Measurements from ENCODE around the gene DDX39B. TPM values are rescaled to one million over a fixed set of nuclear protein-coding genes. Genes with fewer than 3 reads are reported as not detected.

DDX39B gene
- total RNA-seq = 205 and 225 TPM in 2 replicates

DNA sequence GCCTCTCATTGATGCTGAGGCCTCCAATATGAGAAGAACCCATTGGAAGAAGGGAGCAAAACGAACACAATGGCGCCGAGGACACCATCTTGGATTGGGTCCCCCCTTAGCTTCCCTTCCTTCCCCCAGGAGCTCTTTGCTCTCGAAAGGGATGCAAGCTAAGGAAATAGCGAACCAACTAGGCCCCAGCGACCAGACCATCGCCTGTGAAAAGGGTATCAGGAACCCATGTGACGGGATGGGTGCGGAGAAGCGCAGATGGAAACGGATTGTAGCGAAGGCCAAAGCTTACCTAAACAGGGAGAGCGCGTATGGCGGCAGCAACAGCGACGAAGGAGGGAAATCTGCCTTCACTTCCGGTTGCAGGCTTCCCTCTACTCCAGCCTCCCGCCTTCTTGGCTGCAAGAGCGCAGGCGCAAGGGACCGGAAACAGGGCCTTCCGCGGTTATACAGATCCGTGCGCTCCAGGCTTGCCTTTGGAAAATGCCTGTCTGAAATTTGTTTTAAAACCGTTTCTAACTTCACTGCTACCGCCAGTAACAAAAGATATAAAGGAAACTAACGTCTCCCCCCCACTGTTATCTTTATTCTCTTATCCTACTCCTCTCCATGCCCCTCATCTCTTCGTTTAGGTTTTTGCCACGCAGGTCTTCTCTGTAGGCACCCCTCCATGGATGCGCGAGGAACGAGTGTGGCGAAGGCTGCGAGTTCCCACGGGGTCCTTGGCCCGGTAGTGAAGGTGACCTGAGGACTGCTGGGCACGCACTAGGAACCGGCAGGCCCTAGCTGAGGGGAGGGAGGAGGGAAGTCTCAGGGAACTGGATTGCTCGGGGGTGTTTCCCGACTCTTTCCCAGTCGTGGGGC lies at the start of gene DDX39B:
Gene DDX39B, minus strand, starts transcription at position 346 of the 864 bp plus-strand sequence. CDS start 1,471 bp downstream, outside the sequence.

DNA sequence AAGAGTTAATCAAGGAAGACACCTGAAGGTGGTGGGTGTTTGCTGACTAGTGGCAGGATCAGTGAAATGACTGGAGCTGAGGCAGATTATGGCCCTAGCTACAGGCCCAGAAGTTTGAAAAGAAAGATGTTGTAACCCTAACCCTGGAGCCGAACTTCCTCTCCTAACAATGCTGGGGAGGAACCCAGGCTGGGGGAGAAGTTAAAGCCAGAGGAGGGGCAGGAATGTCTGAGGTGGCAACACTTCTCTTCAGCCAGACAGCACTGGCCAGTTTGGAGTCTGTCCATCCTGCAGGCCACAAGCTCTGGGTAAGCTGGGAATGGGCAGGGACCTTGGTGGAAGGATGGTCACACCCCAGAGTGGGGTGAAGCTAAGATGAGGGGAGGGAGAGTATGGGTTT lies 44.2 kb upstream of the DDX39B start, which contains the start of gene LST1:
Gene LST1, plus strand, starts transcription at position 270 of the 400 bp plus-strand sequence. CDS start 1,023 bp downstream, outside the sequence.

DNA sequence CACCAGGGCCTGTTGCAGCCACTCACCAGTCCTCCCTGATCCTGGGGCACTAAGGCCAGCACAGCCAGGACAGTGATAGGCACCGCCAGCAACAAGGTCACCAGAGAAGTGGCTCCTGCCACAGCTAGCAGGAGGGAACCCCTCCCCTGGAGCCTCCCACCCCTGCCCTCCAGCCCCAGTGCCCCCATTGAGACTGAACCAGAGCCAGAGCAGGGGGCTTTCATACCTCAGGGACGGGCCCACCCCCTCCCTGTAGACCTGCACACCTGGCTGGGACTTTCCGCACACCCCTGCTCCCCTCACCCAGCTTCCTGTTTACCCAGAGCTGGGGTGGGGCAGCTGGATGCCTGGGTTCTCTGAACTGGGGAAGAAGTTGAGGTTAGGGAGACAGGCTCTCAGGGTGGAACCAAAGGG lies 40.4 kb upstream of the DDX39B start, which contains the start of gene LTB:
Gene LTB, minus strand, starts transcription at position 195 of the 414 bp plus-strand sequence. Its CDS starts 7 bp downstream, at position 188.

DNA sequence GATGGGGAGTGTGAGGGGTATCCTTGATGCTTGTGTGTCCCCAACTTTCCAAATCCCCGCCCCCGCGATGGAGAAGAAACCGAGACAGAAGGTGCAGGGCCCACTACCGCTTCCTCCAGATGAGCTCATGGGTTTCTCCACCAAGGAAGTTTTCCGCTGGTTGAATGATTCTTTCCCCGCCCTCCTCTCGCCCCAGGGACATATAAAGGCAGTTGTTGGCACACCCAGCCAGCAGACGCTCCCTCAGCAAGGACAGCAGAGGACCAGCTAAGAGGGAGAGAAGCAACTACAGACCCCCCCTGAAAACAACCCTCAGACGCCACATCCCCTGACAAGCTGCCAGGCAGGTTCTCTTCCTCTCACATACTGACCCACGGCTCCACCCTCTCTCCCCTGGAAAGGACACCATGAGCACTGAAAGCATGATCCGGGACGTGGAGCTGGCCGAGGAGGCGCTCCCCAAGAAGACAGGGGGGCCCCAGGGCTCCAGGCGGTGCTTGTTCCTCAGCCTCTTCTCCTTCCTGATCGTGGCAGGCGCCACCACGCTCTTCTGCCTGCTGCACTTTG lies 33.6 kb upstream of the DDX39B start, which contains the start of gene TNF:
Gene TNF, plus strand, starts transcription at position 231 of the 567 bp plus-strand sequence. Its CDS starts 177 bp downstream, at position 408.

DNA sequence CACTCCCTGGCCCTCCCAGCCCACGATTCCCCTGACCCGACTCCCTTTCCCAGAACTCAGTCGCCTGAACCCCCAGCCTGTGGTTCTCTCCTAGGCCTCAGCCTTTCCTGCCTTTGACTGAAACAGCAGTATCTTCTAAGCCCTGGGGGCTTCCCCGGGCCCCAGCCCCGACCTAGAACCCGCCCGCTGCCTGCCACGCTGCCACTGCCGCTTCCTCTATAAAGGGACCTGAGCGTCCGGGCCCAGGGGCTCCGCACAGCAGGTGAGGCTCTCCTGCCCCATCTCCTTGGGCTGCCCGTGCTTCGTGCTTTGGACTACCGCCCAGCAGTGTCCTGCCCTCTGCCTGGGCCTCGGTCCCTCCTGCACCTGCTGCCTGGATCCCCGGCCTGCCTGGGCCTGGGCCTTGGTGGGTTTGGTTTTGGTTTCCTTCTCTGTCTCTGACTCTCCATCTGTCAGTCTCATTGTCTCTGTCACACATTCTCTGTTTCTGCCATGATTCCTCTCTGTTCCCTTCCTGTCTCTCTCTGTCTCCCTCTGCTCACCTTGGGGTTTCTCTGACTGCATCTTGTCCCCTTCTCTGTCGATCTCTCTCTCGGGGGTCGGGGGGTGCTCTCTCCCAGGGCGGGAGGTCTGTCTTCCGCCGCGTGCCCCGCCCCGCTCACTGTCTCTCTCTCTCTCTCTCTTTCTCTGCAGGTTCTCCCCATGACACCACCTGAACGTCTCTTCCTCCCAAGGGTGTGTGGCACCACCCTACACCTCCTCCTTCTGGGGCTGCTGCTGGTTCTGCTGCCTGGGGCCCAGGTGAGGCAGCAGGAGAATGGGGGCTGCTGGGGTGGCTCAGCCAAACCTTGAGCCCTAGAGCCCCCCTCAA lies 30.5 kb upstream of the DDX39B start, which contains the start of gene LTA:
Gene LTA, plus strand, starts transcription at position 249 of the 871 bp plus-strand sequence. Its CDS starts 454 bp downstream, at position 703.

DNA sequence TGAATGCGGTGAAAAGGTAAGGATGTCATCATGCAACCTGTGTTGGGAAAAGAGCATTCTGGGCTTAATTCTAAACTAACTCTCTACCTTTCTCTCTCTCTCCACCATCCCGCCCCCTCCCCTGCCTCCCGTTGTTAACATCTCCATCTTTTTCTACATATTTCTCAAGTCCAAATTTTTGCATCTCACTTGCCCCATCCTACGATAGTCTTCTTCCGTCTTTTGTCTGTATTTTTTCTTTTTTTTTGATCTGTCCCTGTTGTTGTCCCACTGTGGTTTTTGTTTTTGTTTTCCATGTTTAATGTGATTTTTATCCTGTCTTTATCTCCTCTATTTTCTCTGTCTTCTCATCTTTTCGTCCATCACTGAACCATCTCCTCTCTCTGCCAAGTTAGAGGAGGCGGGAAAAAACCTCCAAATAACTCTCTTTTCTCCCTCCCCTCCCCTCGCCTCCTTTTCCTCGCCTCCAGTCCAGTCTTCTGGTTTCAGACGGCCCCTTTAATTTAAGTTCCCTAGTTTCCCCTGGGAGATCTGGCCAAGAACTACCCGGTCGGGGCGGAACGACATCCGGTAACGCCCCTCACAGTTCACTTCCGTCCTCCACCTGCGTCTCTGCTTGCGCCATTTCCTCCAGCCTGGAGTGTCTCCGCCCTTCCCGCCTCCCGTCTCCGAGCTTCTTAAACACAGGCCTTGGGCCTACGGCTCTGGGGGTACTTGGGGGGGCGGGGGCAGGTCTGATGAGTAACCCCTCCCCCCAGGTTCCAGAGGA lies 5.3 kb upstream of the DDX39B start, which contains the start of gene NFKBIL1:
Gene NFKBIL1, plus strand, starts transcription at position 651 of the 769 bp plus-strand sequence. Its CDS starts 87 bp downstream, at position 738.

DNA sequence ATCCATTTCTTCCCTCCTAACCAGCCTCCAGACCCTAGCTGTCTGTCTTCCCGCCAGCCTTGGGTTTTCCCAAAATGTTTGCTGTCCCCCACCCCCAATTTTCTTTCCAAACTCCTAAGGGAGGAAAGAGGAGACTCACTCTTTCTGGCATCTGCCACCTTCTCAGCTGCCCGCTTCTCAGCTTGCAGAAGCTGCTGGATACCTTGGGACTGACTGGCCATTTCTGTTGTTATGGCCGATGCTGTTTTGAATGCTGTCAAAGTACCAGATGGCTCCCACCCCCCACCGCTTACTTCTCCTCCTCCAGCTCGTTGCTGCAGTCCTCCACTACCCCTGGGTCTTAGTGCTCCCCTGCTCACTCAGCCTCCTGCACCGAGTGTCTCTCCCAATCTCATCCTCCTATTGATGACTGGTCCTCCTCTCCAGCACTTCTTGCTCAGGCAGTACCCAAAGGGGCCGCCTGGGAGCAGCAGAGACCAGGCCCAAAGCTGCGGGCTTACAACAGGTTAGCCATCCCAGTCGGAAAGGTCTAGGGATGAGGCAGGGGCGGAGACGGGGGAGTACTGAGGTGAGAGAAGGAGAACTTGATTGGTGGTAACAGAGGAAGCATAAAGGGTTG lies 4.6 kb upstream of the DDX39B start, which contains the start of gene ATP6V1G2:
Gene ATP6V1G2, minus strand, starts transcription at position 270 of the 619 bp plus-strand sequence. Its CDS starts 49 bp downstream, at position 221.

DNA sequence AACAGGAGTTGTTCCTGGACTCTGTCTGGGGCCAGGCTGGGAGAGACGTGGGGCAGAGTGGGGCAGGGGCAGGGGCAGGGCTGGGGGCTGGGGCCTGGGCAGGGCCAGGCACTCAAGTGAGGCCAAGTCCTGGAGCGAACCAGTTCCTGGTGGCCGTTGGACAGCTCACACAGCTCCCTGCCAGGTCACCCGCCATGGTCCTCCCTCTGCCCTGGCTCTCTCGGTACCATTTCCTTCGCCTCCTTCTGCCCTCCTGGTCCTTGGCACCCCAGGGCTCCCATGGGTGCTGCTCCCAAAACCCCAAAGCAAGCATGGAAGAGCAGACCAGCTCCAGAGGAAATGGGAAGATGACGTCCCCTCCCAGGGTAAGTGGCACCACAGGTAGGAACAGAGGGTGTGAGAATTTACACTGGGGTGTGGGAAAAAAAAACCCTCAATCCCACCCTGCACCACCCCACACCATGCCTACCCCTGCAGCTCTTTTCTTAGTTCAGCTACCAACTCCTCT lies 12.9 kb downstream of the DDX39B start, which contains the start of gene MCCD1:
Gene MCCD1, plus strand, starts transcription at position 142 of the 508 bp plus-strand sequence. Its CDS starts 53 bp downstream, at position 195.

DNA sequence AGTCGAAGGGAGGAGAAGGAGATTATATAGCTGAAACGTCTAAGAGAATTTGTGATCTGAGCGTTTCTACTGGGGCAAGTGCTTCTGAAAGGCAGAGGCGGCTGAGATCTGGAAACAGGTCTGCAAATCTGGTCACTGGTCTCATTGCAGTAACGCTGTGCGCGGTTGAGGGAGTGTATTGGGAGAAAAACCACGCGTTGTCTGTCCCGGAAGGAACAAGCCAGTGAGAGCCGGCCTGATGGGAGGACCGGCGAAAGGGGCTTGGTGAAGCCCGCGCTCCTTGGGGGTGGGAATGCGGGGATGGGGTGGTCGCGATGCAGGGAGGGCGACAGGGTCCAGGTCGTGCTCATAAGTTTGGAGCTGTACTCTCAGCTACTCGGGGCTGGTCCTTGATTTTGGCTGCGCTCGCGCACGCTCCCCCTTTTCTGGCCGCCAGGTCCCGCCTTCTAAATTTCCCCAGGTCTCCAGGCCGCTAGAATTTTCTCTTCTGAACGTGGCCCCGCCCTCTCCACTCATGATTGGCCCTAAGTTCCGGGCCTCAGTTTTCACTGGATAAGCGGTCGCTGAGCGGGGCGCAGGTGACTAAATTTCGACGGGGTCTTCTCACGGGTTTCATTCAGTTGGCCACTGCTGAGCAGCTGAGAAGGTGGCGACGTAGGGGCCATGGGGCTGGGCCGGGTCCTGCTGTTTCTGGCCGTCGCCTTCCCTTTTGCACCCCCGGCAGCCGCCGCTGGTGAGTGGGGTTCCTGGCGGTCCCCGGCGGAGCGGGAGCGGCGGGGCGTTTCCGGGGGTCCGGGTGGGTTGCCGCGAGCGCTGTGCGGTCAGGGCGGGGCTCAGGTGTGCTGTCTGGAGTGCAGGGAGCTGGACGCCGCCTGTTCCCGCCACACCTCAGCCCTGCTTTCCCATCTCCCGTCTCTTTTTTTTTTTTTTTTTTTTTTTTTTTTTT lies 44.0 kb downstream of the DDX39B start, which contains the start of gene MICB:
Gene MICB, plus strand, starts transcription at position 615 of the 946 bp plus-strand sequence. Its CDS starts 49 bp downstream, at position 664.

Other genes with a start within 250 kb of the DDX39B start
- gene HLA-B, start 184.8 kb downstream of the DDX39B start, total RNA-seq = 231 and 468 TPM in 2 replicates
- 12.6 TPM in 2 replicates for gene MICA, start 138.4 kb downstream of the DDX39B start, total RNA-seq
- gene MICB, start 43.9 kb downstream of the DDX39B start, total RNA-seq = 2.2 and 5.1 TPM in 2 replicates
- not detected in 2 replicates for gene MCCD1, start 13.0 kb downstream of the DDX39B start, total RNA-seq
- gene ATP6V1G2, start 4.6 kb upstream of the DDX39B start, total RNA-seq = 0.25 and 2.1 TPM in 2 replicates
- 21.5 and 21.6 TPM in 2 replicates for gene NFKBIL1, start 5.6 kb upstream of the DDX39B start, total RNA-seq
- not detected in 2 replicates for gene LTA, start 30.3 kb upstream of the DDX39B start, total RNA-seq
- not detected in 2 replicates for gene TNF, start 33.6 kb upstream of the DDX39B start, total RNA-seq
- not detected in 2 replicates for gene LTB, start 40.4 kb upstream of the DDX39B start, total RNA-seq
- not detected in 2 replicates for gene LST1, start 44.3 kb upstream of the DDX39B start, total RNA-seq
- not detected in 2 replicates for gene NCR3, start 51.0 kb upstream of the DDX39B start, total RNA-seq
- gene AIF1, start 73.2 kb upstream of the DDX39B start, total RNA-seq = not detected in 2 replicates
- gene PRRC2A, start 78.7 kb upstream of the DDX39B start, total RNA-seq = 66.0 and 73.3 TPM in 2 replicates
- gene BAG6, start 110.7 kb upstream of the DDX39B start, total RNA-seq = 169 and 177 TPM in 2 replicates
- gene APOM, start 113.9 kb upstream of the DDX39B start, total RNA-seq = 2.0 and 2.3 TPM in 2 replicates
- gene C6orf47, start 118.8 kb upstream of the DDX39B start, total RNA-seq = 18.5 and 21.9 TPM in 2 replicates
- gene GPANK1, start 123.0 kb upstream of the DDX39B start, total RNA-seq = 21.4 and 23.7 TPM in 2 replicates
- 208 and 235 TPM in 2 replicates for gene CSNK2B, start 124.1 kb upstream of the DDX39B start, total RNA-seq
- 0.44 and 0.50 TPM in 2 replicates for gene LY6G5B, start 128.0 kb upstream of the DDX39B start, total RNA-seq
- 0.34 TPM in 1 of 2 replicates, not detected in the other for gene LY6G5C, start 139.1 kb upstream of the DDX39B start, total RNA-seq
- 19.1 and 24.3 TPM in 2 replicates for gene ABHD16A, start 161.3 kb upstream of the DDX39B start, total RNA-seq
- not detected in 2 replicates for gene LY6G6F, start 164.9 kb upstream of the DDX39B start, total RNA-seq
- not detected in 2 replicates for gene LY6G6D, start 173.3 kb upstream of the DDX39B start, total RNA-seq
- not detected in 2 replicates for gene LY6G6C, start 179.7 kb upstream of the DDX39B start, total RNA-seq
- 0.06 TPM in 1 of 2 replicates, not detected in the other for gene MPIG6B, start 181.4 kb upstream of the DDX39B start, total RNA-seq
- gene DDAH2, start 187.3 kb upstream of the DDX39B start, total RNA-seq = 48.5 and 60.7 TPM in 2 replicates
- gene CLIC1, start 194.5 kb upstream of the DDX39B start, total RNA-seq = 293 and 305 TPM in 2 replicates
- 1.6 and 4.2 TPM in 2 replicates for gene MSH5, start 198.0 kb upstream of the DDX39B start, total RNA-seq
- 0.44 and 0.50 TPM in 2 replicates for gene SAPCD1, start 220.7 kb upstream of the DDX39B start, total RNA-seq
- 0.10 and 0.12 TPM in 2 replicates for gene VWA7, start 235.3 kb upstream of the DDX39B start, total RNA-seq